C4-2B (cell line): Measurements from ENCODE around the gene EGFLAM.

Experiments used
- ZFX ChIP-seq: fragments of 450-650 bp; IDR thresholded peaks from 2 replicates; pipeline ENCODE4 v1.6.1; 2017
- TF ChIP-seq, protein P1 (sequence below): fragments of 450-650 bp; conservative IDR thresholded peaks from 2 replicates; pipeline ENCODE4 v1.5.1; 2017; ENCODE audit warnings: mild to moderate bottlenecking

- TF ChIP-seq, protein P1, sequence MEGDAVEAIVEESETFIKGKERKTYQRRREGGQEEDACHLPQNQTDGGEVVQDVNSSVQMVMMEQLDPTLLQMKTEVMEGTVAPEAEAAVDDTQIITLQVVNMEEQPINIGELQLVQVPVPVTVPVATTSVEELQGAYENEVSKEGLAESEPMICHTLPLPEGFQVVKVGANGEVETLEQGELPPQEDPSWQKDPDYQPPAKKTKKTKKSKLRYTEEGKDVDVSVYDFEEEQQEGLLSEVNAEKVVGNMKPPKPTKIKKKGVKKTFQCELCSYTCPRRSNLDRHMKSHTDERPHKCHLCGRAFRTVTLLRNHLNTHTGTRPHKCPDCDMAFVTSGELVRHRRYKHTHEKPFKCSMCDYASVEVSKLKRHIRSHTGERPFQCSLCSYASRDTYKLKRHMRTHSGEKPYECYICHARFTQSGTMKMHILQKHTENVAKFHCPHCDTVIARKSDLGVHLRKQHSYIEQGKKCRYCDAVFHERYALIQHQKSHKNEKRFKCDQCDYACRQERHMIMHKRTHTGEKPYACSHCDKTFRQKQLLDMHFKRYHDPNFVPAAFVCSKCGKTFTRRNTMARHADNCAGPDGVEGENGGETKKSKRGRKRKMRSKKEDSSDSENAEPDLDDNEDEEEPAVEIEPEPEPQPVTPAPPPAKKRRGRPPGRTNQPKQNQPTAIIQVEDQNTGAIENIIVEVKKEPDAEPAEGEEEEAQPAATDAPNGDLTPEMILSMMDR: no peak
- TF ChIP-seq ZFX: no peak
These were observed 111.3 kb downstream of the EGFLAM start for GRCh38 chr5:38369692-38370091.
